ENCODE results near the gene ANKRD34C. TPM values are rescaled to one million over a fixed set of nuclear protein-coding genes. Genes with fewer than 3 reads are reported as not detected.

ANKRD34C gene
- total RNA-seq, 4 donors from 2014 or later: not detected

DNA sequence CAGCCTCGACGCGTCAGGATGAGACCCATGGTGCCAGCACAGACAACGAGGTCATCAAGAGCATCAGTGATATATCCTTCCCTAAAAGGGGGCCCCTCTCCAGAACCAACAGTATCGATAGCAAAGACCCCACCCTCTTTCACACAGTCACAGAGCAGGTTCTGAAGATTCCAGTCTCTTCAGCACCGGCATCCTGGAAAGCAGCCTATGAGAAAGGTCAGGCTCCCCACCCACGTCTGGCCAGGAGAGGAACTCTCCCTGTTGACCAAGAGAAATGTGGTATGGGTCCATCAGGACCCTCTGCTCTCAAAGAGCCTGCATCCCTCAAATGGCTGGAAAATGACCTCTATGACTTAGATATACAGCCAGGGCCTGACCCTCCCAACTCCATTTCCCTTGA, 11.6 kb downstream of the ANKRD34C start:
- DNase-seq (ENCODE audit: low spot score) (no peak), ATAC-seq (ENCODE audit: low FRiP score) (no peak)
- TF ChIP-seq, protein P1, sequence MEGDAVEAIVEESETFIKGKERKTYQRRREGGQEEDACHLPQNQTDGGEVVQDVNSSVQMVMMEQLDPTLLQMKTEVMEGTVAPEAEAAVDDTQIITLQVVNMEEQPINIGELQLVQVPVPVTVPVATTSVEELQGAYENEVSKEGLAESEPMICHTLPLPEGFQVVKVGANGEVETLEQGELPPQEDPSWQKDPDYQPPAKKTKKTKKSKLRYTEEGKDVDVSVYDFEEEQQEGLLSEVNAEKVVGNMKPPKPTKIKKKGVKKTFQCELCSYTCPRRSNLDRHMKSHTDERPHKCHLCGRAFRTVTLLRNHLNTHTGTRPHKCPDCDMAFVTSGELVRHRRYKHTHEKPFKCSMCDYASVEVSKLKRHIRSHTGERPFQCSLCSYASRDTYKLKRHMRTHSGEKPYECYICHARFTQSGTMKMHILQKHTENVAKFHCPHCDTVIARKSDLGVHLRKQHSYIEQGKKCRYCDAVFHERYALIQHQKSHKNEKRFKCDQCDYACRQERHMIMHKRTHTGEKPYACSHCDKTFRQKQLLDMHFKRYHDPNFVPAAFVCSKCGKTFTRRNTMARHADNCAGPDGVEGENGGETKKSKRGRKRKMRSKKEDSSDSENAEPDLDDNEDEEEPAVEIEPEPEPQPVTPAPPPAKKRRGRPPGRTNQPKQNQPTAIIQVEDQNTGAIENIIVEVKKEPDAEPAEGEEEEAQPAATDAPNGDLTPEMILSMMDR (IDR thresholded peaks at IDR 0.05): no peak

DNA sequence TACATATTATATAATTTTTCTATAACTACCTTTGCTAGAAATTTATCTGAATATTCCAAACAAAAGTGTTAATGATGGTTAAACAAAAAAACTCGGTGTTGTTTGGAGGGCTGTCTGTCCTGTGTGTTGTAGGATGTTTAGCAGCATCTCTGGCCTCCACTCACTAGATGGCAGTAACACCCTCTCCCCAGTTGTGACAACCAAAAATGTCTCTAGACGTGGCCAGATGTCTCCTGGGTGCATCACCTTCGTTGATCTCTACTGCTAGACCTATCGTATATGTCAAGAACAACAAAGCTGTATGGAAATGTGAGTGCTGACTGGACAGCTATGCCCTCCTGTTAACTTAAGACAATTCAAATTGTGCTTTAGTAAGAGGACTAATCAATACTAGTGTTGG, 14.1 kb downstream of the ANKRD34C start:
- no peak for DNase-seq (ENCODE audit: low spot score)
- ATAC-seq (ENCODE audit: low FRiP score): no peak

DNA sequence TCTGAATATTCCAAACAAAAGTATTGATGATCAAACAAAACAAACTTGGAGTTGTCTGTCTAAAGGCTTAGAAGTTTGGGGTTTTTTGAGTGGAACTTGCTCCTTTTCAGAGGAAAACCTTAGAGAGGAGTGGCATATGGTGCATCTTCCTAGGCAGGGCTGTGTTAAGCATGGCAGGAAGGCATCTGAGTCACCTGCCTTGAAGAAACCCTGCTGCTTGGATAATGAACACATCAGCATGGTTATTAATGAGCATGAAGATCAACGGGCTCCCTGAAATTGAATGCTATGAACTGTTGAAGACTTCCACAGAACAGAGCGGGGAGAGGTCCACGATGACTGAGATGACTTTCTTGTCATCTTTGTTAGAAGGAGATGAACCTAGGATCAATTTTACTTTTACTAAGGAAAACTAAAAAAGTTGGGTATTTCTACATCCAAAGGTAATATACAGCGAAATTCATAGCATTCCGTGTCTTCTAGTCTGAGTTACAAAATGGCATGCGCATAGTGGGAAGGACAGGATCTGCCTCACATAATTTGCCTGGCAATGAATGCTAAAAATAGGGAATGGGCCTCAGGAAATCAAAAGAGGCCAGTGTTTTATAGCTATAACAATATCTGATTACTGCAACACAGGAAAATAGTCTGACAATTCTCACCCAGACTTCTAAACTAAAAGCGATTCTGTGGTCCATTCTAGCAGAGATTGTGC, 16.8 kb downstream of the ANKRD34C start:
- TF ChIP-seq, protein P1 (IDR thresholded peaks at IDR 0.05): no peak
- DNase-seq (ENCODE audit: low spot score) (no peak), ATAC-seq (ENCODE audit: low FRiP score) (no peak)

More for the DNA sequence above, 14.1 kb downstream of the ANKRD34C start:
- TF ChIP-seq, protein P1 (IDR thresholded peaks at IDR 0.05): no peak

DNA sequence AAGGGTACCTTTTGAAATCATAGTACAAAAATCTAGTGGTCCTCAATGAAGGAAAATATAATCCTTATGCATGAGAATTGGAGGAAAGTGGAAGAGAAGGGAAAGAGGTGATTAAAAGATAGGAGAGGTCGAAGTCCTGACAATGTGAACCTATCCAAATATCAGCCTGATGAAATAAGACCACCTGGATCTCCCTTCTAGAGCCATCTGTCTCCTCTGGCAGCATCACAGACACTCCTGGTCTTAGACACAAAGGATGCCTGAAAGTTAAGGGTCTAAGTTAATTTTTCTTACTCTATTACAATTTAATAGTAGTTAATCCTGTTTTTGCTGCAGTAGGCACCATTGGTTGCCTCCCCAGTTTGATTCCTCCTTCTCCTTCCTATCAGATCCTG, 17.3 kb downstream of the ANKRD34C start:
- TF ChIP-seq, protein P1 (IDR thresholded peaks at IDR 0.05): no peak
- DNase-seq (ENCODE audit: low spot score): no peak
- no peak for ATAC-seq (ENCODE audit: low FRiP score)

DNA sequence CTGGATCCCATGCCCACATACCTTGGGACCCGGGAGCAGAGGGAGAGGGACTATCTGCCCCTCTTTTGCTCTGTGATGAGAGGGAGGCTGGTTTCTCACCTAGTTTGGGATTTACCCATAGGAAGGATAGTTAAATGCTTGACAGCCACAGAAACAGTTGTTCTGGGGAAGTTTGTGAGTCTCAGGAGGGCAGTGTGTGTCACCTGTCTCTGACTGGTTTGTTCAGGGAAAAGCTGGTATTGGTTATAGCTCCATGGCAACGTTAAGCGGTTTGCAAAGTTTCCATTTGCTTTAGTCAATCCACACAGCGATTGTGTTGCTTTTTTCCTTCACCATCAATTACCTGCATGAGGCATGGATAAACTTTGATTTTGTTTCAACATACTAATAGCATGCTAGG, 24.7 kb downstream of the ANKRD34C start:
- TF ChIP-seq, protein P1 (IDR thresholded peaks at IDR 0.05): no peak
- no peak for DNase-seq (ENCODE audit: low spot score)
- ATAC-seq (ENCODE audit: low FRiP score): no peak

DNA sequence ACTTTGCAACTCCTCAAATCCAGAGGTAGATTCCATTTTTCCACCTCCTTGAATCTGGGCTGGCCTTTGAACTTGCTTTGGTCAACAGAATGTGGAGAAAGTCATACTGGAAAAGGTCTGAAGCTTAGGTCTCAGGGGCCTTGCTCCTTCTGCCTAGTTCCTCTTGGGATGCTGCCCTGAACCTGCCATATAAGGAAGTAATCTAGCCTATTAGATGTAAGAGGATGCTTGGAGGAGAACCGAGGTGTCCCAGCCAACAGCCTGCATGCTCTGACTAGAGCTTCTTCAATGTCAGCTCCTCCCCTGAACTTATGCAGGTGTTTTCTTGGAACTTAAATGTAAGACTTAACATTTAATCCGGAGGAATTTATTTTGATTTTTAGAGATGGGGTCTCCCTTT, 26.4 kb downstream of the ANKRD34C start:
- no peak for DNase-seq (ENCODE audit: low spot score)
- ATAC-seq (ENCODE audit: low FRiP score): no peak
- TF ChIP-seq, protein P1 (IDR thresholded peaks at IDR 0.05): no peak

DNA sequence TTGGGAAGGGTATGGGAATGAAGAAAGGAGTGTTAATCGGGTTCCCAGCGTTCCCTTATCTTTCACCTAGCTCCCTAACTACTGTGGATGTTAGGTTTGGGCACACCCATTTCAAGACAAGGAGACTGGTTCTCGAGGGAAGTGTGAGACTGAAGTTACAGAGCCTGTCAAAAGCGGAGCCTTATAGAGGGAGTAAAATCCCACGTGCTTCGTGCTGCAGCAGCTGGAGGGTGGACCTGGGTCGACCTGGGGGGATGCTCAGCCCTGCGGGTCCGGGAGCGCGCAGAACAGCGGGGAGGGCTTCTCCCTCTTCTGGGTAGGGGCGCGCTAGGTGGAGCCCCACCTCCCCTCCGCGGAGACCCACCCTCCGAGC, 28.1 kb downstream of the ANKRD34C start:
- peak; percentile 24 for ATAC-seq (ENCODE audit: low FRiP score)
- TF ChIP-seq, protein P1 (IDR thresholded peaks at IDR 0.05): no peak
- no peak for DNase-seq (ENCODE audit: low spot score)

Measured in omental fat pad (tissue), 4 donors.